Lower leg skin (tissue), 3 donors: ENCODE measurements around the gene PRCP.

Experiments
- CTCF ChIP-seq, 3 donors: fragments of 450-650 bp; IDR thresholded peaks; one replicate each; pipeline ENCODE4 v1.5.1; 2016; ENCODE audit warnings: antibody characterized with exemption in 3 of 3, mild to moderate bottlenecking in 3 of 3, moderate library complexity in 2 of 3
- POLR2A ChIP-seq, 2 donors: fragments of 450-650 bp; IDR thresholded peaks; one replicate each; pipeline ENCODE4 v1.6.1; 2016 to 2017; ENCODE audit warnings: antibody characterized with exemption in 2 of 2, mild to moderate bottlenecking in 1 of 2, moderate library complexity in 1 of 2

GRCh38 chr11:82823647-82824619, 76.3 kb downstream of the PRCP start:
- TF ChIP-seq CTCF (IDR thresholded peaks at IDR 0.05) (no peak), POLR2A (IDR thresholded peaks at IDR 0.05) (no peak)
